Nucleus accumbens (tissue), 56 donors: ENCODE measurements around the gene ARHGAP10.
"Not testable (repeated sequence)": the region's sequence is repeated elsewhere in the genome, so short reads cannot be mapped to it uniquely, and the experiment has no call there.

Experiments
- DNase-seq, 56 donors: peaks; one replicate each; lab custom pipeline; 2025; lab: John Stamatoyannopoulos, UW

Gene ARHGAP10

GRCh38 chr4:147879676-147880075 lies 147.8 kb downstream of the ARHGAP10 start:
- DNase-seq: no peak

DNA sequence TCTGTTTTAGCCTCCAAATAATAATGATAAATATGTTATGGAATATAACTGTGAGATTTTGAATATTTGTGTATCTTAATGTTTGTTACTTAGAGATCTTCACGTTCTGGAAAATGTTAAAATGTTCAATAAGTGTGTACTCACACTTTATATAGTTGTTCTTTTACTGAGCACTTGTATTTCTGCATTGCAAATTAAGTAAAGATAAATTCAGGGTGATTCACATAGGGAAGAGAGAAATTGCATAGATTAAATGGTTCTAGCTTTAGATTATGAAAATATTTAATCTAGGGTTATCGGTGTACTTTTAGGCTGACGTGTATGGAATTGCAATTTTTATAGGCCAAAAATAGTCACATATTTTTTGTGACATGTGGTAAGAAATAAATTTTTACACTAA lies 148.6 kb downstream of the ARHGAP10 start:
- no peak for DNase-seq

DNA sequence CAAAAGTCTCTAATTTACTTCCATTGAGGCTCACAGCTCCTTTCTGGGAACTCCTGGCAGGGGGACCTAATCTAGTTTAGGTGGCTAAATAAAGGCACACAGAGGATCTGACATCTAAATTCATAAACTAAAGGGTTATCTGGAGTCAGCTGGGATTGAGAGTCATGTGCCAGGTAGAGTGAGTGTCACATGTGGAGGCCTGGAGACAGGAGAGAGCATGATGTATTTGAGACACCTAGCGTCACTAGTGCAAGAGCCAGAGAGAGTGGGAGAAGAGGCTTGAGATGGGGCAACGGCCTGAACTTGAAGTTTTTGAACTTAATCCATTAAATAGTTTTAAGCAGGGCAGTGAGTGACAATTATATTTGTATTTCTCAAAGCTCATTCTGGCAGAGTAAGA lies 152.6 kb downstream of the ARHGAP10 start:
- DNase-seq: no peak

- not testable (repeated sequence) for DNase-seq
These were observed 153.3 kb downstream of the ARHGAP10 start for GRCh38 chr4:147885216-147885615.

DNA sequence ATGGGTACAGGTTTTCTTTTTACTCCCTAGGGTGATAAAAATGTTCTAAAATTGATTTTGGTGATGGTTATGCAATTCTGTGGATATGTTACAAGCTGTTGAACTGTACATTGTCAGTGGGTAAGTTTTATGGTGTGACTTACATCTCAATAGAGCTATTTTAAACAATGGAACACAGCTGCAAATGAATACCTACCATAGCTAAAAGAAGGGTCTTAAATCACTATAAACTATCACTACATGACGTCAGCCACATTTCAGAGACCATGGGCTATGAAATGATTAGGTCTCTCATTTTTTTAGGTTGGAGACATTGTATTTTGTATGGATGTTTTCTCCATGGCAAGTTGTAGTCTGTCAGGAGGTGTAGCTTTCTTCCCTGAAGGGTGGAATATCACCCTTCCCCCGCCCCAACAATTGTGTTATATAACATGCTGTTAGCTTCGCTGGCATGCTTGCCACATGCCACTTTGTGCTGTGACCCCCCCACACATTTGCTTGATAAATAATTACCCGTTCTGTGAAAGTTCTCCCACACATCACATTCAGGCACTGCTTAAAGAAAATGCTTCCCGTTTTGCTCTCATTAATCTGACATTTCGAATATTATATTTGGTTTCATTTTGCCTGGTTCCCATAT lies 159.7 kb downstream of the ARHGAP10 start:
- DNase-seq: peak in 18 of 56 donors; percentile 0 to 45 (median 8)

GRCh38 chr4:147899512-147899911 lies 167.6 kb downstream of the ARHGAP10 start:
- no peak for DNase-seq

DNA sequence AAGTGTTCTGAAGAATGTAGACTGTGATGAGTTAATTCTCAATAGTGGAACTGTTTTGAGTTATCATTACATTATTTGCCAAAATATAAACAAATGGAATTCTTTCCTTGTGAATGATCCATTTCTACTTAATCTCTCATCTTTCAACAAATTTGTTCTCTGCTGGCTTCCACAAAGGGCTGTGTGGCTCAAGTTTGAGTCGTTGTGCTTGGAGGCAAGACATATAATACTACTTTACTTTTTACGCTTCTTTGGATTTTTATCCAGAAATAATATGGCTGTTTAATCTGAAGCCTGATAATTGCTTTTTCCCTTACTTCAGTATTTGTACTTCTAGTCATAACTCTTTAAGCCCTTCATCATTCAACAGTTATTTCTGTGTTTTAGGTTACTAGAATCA lies 169.5 kb downstream of the ARHGAP10 start:
- no peak for DNase-seq

DNA sequence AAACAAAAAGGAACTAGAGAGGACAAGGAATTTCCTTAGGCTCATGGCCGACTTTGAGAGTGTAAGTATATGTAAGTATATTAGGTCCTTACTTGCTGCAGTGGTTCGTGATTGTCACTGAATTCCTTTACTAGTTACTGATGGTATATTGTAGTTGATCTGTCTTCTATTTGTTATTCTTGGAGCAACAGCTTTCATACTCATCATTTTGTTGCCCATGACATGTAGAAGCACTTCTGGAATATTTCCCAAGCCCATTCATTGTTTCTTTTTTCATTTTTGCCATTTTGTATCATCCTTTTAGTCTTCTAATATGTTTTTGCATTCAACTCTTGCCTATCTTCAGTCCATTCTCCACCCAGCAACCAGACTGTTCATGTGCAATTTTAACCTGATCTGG lies 170.0 kb downstream of the ARHGAP10 start:
- no peak for DNase-seq

DNA sequence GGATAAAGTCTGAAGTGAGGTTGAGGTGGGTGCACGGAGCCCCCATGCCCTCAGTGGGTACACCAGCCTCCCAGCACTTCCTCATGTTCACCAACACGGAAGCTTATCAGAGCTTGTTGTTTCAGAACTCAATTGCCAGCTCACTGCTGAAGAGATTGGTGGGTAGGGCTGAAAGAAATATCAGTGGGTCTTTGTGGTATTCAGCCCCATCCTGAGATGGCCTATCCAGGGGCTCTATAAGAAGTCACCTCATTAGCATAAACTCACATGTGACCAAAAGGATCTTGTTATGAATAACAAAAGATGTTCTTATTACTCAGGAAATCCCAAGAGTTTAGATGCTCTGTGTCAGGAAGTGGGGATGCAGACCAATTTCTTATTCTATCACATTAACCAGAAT lies 177.3 kb downstream of the ARHGAP10 start:
- DNase-seq: no peak

DNA sequence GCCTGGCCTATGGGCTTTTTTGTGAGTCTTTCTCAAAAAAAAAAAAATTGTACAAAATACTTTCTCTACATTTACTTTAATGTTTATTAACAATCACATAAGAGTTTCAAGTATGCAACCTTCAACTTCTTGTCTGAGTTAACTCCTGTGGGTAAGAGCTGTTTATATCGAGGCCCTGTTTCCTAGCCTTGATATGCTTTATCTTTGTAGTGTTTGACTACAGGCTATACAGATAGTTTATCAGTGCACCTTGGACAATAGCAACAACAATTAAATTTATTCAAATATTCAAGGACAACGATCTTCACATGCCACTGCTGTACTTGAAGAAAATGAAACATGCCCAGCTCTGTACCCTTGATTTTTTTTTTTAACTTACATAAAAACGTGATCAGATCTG lies 178.4 kb downstream of the ARHGAP10 start:
- no peak for DNase-seq

DNA sequence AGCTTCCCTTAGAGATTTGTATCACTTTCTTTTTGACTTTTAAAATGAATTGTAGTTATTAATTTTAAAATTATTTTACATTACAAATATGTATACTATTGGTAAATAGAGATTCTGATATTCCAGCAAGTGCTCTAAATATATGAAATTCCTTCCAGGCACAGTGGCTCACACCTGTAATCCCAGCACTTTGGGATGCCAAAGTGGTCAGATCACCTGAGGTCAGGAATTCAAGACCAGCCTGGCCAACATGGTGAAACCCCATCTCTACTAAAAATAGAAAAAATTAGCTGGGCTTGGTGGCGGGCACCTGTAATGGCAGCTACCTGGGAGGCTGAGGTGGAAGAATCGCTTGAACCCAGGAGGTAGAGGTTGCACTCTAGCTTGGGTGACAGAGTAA lies 180.2 kb downstream of the ARHGAP10 start:
- not testable (repeated sequence) for DNase-seq

DNA sequence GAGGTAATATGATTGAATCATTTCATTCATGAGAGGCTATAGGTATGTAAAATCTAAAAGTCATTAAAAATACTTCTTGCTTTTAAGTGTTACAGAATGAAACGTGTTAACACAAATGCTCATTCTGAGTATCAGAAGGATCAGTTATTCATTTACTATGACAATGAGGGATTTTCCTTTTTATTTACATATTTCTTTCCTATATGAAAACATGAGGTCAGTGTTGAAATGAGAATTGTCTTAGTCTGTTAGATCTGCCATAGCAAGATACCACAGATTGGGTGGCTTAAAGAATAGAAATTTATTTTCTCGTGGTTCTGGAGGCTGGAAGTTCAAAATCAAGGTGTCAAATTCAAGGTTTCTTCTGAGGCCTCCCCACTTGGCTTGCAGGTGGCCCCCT lies 181.2 kb downstream of the ARHGAP10 start:
- no peak for DNase-seq

GRCh38 chr4:147916351-147916750 lies 184.5 kb downstream of the ARHGAP10 start:
- DNase-seq: no peak

- DNase-seq: no peak
These were observed 191.5 kb downstream of the ARHGAP10 start for GRCh38 chr4:147923381-147923780.

DNA sequence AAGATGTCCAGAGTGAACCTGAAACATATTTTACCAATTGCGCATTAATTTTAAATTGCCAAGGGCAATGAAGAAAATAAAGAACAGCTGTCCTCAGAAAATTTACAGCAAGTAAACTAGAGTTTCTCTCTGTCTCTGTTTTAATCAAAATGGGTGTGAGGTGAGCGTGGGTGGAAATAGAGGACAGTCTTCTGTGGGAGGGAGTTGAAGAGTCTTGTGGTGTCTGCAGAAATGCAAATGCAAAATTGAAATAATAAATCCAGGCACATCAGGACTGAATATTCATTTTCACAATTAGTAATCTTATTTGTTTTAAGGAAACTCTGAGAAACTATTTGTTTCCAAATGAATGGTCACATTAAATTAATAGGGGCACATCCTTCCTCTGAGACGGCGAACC lies 192.0 kb downstream of the ARHGAP10 start:
- DNase-seq: no peak

GRCh38 chr4:147924604-147925412 lies 192.9 kb downstream of the ARHGAP10 start:
- peak in 15 of 56 donors; percentile 1 to 50 (median 16) for DNase-seq

GRCh38 chr4:147927377-147928137 lies 195.7 kb downstream of the ARHGAP10 start:
- no peak for DNase-seq

- no peak for DNase-seq
These were observed 196.5 kb downstream of the ARHGAP10 start for GRCh38 chr4:147928400-147928799.

GRCh38 chr4:147929746-147930145 lies 197.9 kb downstream of the ARHGAP10 start:
- no peak for DNase-seq

GRCh38 chr4:147933316-147933715 lies 201.4 kb downstream of the ARHGAP10 start:
- DNase-seq: peak in 1 of 56 donors; percentile 2

DNA sequence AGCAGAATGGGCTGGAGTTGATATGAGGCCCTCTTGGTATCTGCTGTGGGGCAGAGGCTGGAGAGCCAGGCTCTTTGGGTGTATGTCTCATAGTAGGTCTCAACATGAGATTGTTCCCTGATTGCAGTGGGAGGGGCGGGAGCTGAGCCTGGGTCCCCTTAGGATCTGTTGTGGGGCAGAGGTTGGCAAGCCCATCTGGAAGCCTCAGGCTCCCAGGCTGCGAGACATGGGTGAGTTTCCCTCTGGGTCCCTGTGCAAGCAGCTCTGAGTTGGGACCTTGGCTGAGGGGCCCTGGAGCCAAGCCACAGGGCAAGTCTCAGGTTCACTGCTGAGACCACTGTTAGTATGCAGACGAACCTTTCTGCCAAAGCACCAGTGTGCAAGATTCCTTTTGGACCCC lies 201.9 kb downstream of the ARHGAP10 start:
- DNase-seq: no peak
